CD4-positive, alpha-beta T cell treated with Interleukin-15 for 4 hours (primary cell): Measurements from ENCODE around the gene ANTKMT.

Experiments
- DNase-seq: peaks from one replicate; pipeline ENCODE4 v3.0.0-alpha.2; 2020; ENCODE audit warnings: low spot score

The ANTKMT gene

DNA sequence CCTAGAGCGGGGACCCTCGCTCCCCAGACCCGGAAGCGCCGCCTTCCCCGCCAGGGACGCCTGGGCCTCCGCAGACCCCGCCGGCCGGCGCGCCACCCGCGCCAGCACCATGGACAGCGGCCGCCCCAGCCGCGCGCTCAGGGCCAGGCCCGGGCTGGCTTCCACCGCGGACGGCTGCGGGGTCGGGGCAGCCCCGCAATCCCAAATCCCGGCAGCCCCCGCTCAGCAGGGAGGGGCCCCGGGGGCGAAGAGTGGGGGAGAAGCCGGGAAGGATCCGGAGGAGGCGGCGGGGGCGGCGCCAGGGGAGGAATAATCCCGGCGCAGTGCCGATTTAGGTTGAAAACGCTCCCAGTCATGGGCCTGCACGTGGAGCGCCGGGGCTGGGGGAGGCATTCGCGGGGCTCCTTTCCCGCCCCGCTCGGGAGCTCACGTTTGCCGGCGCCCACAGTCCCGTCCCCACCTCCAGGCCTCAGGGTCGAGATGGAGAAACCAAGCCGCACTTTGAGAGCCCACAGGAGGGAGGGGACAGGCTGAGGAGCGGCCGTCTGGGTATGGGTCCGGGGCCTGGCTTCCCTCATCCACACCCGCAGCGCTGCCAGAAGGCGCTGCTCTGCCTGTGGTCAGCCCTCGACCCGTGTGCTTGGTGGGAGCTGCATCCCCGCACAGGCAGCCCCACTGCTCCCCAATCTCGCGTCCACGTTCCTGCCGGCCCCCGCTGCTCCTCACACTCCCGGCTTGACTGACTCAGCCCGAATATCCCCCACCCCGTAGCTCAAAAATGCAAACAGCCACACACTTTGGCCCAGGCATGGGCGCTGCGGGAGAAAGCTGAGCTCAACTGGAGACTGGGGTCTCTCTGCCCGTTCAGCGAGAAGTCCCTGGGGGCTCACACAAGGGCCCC is 20.0 kb upstream of the ANTKMT start:
- DNase-seq, result peak; percentile 43

DNA sequence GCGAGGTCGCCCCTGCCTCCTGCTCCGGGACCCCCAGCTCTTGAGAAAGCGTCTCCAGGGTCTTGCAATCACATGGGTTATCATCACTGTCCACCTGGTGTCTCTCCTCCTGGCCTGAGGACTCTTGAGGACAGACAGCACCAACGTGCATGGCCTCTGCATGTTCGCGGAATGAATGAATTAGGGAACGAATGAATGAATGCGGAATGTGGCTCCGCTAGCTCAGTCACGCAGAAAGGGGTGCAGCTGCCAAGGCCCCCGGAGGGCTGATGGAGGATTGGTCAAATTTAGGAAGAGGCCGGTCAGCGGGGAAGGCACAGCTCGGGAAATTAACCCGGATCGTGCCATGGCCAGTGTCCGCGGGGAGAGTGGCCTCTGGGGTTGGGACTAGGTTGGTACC is 18.6 kb upstream of the ANTKMT start:
- no peak for DNase-seq

DNA sequence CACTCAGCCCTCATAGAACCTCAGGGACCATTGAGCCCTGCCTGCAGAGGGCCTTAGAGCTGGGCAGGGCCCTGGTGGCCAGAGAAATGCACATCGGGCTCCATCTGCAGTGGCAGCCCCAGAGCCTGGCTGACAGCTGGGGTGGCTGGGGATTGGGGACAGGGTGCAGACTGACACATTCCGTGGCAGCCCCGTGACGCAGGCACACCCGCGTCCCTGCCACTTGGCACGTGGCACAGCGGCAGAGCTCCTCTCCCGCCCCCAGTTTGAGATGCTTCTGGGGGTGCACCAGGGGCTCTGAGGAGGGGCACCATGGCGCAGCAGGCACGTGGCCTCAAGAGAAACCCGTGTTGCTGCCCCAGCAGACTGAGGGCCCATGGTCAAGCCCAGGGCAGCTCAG is 17.5 kb upstream of the ANTKMT start:
- DNase-seq, result no peak

DNA sequence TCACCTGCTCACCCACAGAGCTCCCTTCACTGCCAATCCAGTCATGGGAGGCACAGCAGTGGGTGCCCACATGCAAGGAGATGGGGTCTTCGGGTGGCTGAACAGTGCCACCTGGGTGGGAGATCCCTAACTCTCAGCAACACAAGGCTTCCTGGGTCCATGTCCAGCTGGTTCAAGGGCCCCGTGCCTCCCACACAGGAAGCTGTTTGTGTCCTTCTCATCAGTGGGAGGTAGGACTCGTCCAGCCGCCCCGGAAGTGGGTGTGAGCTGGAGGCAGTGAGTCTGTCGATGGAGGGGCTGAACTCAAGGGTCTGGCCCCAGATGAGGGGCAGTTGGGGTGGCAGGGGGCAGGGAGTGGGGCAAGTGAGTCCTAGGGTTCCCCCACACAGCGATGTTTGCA is 16.9 kb upstream of the ANTKMT start:
- DNase-seq, result no peak

DNA sequence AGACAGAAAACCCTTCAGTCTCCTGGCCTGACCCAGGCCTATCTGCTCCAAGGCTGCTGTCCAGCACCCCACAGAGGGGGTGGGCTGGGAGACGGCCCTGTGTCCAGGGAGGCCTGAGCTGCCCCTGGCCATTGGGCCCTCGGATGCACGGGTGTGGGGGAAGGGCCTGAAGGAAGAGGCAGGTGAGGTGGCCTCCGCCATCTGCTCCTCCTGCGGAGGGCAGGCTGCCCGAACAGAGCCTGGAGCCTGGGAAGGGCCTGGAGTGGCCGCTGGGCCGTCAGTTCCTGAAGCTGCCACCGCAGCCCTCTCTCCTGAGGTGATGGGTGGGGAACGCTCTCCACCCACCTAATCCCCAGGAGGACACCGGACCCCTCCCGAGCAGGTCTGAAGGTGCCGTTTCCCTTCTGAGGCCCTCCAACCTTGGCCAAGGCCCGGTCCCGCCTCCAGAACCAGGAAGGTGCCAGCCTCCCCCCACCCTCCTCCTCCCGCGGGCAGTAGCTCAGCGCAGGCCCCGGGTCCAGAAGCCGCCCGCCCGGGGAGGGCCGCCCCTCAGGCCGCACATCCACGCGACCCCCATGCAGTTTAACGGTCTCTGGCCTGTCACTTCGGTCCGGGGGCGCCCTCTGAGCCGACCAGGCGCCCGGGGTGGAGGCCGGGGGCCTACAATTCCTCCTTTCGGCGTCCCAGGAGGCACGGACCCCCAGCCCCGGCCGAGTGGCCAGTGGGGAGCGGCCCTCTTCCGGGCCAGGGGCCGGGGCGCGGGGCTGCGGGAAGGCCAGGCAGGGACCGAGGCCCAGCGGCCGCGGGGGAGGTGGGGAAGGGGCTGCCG is 16.2 kb upstream of the ANTKMT start:
- DNase-seq, result no peak

DNA sequence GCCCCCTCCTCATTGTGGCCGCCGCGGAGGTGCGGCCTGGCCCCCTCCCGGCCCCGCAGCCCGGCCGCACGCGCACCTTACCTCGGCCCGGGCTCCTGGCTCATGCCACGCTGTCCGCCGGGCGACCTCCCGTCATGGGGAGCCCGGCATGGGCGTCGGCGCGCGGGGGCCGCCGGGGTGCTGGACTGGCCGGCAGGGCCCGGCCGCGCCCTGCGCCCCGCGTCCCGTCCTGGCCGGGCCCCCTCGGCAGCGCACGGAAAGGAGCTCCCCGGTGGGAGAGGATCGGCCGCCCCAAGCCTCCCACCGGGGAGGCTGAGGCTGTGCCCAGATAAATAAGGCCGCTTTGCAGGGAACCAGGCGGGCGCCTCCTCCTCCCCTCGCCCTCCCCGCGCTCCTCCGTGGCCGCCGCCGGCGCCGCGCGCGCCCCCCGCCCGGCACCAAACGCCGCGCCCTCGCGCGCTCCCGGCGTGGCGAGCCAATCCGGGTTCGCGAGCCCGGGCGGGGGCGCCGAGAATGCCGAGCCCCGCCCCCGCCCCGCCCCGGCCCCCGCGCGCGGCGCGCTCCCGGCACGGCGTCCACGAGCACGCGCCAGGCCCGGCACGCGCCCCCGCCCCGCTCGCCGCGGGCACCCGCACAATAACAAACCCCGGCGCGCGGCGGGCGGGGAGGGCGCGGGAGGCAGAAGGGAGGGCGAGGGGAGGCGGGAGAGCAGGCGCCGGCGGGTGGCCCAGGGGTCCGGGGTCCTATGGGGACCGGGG is 15.3 kb upstream of the ANTKMT start, which contains the start of gene FBXL16:
FBXL16 (minus strand) TSS at position 371 of the 758 bp plus-strand sequence. CDS start 8,396 bp downstream, outside the sequence.
- no peak for DNase-seq

DNA sequence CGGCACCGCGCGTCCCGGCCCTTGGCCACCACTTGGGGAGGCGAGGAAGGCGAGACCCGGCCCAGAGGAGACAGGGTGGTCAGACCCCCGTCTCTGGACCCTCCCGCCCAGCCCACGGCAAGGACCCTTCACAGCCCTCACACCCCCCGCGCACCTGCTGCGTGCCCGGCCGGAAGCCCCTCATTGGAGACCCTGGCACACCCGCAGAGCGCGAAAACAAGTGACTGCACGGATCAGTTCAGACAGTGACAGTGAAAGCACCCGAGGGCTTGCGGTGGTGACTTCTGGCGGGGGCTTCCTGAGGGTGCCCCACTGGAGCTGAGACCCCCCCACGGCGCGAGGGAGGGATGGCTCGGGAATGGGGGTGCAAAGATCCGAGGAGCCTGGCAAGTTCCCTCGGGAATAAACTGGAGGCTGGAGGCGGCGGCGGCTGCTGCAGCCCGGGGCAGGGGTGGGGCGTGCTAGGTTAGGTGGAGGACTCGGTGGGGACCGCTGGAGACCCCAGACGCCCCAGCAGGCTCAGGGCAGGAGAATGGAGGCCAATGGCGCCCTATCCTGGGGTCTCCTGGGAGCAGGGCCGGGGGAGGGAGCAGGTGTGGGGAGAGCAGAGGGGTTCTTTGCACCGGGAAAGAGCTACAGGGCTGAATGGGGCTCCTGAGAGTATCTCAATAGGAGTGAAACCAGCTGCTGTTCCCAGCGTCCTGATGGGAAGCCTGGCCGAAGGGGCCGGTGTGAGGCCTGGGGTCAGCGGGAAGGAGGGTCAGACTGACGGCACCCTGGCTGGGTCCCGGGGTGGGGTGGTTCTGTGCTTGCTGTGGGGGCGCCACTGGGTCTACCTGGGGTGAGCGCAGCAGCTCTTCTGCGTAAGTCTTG is 14.5 kb upstream of the ANTKMT start:
- no peak for DNase-seq

DNA sequence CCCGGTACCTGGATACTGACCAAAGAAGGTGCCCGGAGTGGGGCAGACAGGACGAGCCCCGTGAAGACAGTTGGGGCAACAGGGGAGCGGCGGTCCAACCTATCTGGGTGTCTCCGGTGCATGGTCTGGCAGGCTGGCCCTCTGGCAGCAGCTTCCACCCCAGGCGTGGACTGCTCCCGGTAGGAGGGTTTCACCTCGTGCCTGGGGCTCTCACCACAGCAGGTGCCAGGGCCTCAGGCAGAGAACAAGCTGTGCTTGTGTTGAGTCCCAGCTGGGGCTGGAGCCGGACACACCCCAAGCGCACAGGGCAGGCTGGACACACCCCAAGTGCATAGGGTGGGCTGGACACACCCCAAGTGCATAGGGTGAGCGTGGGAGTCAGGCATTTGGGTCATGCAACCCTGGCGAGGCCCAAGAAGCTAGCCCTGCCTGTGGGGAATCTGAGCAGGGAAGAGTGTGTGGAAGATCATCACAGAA is 13.8 kb upstream of the ANTKMT start:
- DNase-seq, result no peak

DNA sequence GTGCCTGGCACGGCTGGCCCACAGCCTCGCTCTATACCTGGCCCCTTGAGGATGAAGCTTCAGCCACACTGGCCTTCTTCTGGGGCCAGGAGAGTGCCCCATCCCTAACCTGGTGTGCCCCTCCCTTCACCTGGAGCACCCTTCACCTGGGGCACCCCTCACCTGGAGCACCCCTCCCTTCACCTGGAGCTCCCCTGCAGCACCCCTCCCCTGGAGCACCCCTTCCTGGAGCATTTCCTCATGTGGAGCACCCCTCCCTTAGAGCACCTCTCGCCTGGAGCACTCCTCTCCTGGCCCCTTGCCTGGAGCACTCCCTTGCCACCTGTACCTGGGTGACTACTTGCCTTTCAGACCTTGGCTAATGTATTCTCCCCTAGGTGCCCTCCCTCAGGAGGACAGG is 12.9 kb upstream of the ANTKMT start:
- DNase-seq, result no peak

DNA sequence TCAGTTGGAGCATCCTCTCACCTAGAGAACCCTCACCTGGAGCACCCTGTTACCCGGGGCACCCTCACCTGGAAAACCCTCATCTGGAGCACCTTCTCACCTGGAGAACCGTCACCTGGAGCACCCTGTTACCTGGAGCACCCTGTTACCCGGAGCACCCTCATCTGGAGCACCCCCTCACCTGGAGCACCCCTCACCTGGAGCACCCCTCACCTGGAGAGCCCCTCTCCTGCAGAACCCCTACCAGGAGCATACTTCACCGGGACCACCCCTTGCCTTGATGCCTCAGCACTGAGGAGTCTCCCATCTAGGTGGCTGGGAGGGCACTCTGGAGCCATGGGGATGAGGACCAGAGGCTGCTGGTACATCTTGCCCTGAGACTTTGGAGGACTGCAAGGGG is 12.0 kb upstream of the ANTKMT start:
- DNase-seq, result no peak

DNA sequence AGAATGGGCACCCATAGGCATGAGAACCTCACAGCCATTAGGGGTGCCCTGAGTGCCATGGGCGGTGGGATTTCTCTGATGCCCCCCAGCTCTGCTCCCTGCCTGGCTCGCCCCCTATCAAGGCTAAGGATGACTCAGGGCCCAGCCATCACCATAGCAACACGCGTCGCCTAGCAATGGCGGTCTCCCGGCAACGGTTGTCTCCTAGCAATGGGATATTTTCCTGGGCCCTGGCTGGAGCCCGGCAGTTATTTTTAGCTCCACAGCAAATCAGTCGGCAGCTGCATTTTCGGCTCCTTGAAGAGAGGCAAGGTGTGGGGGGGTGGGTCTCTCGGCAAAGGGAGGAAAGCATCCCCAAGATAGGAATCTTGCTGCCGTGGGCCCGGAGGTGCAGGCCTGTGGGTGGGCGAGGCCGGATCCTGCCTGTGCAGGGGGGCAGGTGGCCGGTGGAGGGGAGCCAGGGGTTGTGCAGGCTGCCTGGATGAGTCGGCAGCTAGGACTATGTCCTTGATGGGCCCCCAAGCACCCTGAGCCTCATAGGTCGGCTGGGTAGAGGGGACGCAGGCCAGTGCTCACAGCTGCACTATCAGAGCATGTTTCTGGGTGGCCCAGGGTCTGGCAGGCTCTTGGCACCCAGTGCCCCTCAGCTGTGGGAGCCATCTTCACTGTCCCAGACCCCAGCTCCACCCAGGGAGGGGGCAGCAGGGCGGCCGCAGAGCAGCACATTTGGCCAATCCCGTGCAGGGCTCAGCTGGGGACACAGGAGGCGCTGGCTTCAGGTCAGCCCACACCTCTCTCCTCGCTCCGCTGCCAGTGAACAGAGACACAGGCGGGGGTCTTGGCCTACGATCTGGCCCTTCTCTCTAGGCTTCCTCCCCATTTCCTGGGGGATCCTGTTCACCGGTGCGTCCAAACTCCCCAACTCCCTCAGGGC is 11.1 kb upstream of the ANTKMT start:
- DNase-seq, result no peak

DNA sequence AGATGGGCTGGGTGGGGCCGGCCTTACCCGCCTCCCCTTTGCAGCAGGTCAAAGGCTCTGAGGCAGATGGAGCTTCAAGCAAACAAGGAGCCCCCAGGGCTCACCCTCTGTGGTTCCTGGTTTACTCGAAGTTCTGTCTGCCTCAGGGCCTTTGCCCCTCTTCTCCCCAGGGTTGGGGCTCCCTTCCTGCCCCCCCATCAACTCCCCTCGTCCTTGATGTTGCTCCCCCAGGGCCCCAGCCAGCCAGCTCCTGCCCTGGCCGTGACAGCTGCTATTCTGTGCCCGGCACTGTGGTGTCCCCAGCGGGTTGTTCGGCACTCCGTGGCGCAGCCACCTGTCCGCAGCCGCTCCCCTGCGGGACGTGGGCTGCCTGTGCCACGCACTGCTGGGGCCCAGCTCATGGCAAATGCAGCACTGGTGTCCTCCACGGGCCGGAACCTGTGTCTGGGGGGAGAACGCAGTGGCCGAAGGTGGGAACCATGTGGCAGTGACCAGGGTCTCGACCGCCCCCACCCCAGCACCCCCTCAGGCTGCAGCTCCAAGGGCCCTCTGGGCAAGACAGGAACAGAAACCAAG is 10.4 kb upstream of the ANTKMT start:
- no peak for DNase-seq

DNA sequence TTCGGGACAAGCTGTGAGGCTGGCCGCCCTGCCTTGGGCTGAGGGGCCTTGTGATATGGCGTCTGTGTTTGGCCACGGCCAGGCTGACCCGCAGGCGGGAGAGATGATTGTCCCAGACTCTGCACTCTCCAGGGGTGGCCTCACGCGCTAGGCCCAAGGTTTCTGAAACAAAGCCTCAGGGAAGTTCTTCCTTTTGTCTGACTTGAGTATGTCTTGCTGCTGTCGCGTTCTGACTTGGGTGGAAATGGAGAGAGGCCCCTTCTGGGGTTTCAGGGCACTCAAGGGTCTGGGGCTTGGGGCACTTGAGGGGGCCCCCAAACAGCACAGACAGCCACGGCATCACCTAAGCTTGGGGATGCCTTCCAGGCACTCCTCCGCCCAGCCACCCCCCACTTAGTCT is 9.9 kb upstream of the ANTKMT start:
- DNase-seq, result no peak

DNA sequence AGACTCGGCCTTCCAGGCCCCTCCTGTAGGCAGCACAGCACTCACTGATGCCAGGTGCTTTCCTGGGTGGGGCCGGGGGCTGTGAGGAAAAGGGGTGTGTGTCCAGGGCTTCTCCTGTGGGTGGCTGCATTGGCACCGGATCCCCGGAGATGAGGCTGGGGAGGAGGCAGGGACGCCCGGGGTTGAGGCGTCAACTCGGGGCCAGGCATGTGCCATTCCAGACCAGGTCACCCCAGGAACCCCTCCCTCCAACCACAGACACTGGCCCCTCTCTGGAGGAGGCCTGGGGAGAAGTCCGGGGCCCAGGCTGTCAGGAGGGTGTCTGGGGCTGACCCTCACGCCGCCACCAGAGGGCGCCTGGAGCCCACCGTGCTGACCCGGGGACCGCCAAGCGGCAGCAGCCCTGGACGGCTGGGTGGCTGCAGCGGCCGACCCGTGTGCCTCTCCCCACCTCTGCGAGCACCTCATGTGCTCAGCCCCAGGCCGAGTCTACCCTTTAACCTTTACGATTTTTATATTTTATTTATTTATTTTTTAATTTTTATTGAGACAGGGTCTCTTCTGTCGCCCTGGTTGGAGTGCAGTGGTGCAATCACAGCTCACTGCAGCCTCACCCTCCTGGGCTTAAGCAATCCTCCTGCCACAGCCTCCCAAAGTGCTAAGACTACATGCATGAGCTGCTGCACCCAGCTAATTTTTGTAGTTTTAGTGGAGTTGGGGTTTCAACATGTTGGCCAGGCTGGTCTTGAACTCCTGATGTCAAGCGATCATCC is 9.2 kb upstream of the ANTKMT start:
- peak; percentile 76 for DNase-seq

DNA sequence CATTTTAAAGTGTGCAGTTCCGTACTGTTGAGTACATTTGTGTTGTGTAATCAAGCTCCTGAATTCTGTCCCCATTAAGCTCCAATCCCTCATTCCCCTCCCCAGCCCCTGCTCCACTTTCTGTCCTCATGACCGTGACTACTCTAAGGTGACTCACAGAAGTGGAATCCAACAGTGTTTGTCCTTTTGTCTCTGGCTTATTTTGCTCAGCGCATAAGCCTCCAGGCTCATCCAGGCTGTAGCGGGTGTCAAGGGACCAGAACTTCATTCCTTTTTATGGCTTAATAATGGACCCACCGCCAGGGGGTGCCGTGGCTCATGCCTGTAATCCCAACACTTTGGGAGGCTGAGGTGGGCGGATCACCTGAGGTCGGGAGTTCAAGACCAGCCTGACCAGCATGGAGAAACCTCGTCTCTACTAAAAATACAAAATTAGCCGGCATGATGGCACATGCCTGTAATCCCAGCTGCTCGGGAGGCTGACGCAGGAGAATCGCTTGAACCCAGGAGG is 8.2 kb upstream of the ANTKMT start:
- DNase-seq, result peak; percentile 45

DNA sequence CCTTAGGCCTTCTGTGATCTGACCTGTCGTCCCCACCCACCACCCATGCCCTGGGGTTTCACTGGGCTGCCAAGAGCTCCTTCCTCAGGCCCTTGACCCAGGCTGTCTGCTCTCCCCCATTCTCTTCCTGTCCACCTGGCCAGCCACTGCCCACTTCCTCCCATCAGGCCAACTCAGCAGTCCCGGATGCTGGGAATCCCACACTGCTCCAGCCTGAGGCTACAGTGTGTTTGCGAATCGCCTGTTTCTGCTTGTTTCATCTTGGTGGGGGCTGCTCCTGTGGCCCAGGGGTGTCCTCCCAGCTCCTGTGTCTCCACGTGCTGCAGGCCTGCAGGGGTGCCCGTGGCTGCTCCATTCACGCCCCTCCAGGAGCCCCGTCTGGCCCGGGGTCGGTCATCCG is 6.9 kb upstream of the ANTKMT start:
- no peak for DNase-seq

DNA sequence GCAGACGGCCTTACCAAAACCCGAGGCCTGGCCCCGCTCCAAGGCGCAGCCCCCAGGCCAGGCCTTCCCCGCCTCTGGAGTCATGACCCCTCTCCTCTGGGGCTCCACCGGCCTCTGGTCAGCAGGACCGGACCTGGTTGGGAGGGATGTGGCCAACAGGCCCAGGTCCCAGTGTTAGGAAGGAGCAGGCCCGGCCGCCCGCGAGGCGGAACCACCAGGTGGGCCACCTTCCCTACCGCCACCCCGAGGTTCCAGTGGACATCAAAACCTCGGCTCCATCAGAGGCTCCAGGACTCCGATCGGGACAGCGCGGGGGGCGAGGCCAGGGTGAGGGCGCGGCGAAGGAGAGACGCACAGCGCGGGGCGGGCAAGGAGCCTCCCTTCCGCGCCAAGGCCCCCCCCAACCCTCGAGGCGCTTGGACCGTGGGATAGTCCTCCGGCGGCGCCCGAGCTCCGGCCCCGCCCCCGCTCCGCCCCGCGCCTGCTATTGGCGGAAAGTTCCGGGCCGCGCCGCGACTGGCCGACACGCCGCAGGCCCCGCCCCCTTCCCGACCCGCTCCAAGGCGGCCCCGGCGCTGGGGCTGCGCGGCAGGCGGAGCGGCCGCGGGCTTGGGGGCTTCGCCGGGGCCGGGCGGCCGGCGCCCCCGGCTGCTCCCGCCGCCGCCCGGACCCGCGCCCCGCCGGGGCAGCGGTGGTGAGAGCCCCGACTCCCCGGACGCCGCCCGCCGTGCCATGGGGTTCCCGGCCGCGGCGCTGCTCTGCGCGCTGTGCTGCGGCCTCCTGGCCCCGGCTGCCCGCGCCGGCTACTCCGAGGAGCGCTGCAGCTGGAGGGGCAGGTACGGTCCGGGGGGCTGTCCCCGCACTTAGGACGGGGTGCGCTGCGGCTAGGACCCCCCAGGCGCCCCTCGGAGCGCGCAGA is 6.1 kb upstream of the ANTKMT start, which contains the start of gene METRN:
METRN (plus strand) TSS at position 561 of the 919 bp plus-strand sequence; CDS start at position 733, 172 bp downstream.
- peak; percentile 86 for DNase-seq
